ENCODE measurements around the gene ETV2. TPM values are rescaled to one million over a fixed set of nuclear protein-coding genes. Genes with fewer than 3 reads are reported as not detected.
"Not testable (repeated sequence)": the region's sequence is repeated elsewhere in the genome, so short reads cannot be mapped to it uniquely, and the experiment has no call there.

ETV2 gene
- total RNA-seq, 2 experiments from 2014 or later = 2.0 to 2.1 TPM

- CTCF ChIA-PET, POLR2A ChIA-PET: not testable (repeated sequence)
Observed at GRCh38 chr19:35691106-35691505, 49.6 kb downstream of the ETV2 start.

- POLR2A ChIA-PET = no interaction called here
- CTCF ChIA-PET = interaction anchor here (0.6 to 2.2 kb wide), 7 partner anchors 11 to 369 kb away, joined by 3 to 9 read pairs (median 6); partner anchors contain the start of gene LIN37
Observed at GRCh38 chr19:35692010-35692409, 50.5 kb downstream of the ETV2 start.

- CTCF ChIA-PET = interaction anchor here (0.7 to 2.2 kb wide), 10 partner anchors 9 to 197 kb away, joined by 3 to 9 read pairs (median 6); partner anchors contain the start of gene LIN37
- POLR2A ChIA-PET = no interaction called here
Observed at GRCh38 chr19:35693422-35693821, 51.9 kb downstream of the ETV2 start.

- POLR2A ChIA-PET = interaction anchor here (0.6 to 0.7 kb wide), 2 partner anchors 28 to 192 kb away, joined by 3 to 4 read pairs; no protein-coding TSS in a partner anchor
- CTCF ChIA-PET = interaction anchor here (0.6 to 2.8 kb wide), 20 partner anchors 8 to 181 kb away, joined by 3 to 35 read pairs (median 4); partner anchors contain the start of genes IGFLR1, KIRREL2, LIN37 and PSENEN
Observed at GRCh38 chr19:35693835-35694599, 52.5 kb downstream of the ETV2 start.

Other genes with a start within 250 kb of the ETV2 start
- not detected for gene FFAR2, start 193.5 kb upstream of the ETV2 start, total RNA-seq
- gene KRTDAP, start 151.3 kb upstream of the ETV2 start, total RNA-seq = not detected
- gene DMKN, start 128.1 kb upstream of the ETV2 start, total RNA-seq = 1 to 10 TPM in 1 of 2 experiments, under 1 TPM in 1; 0.65 to 2.0 TPM
- gene SBSN, start 113.4 kb upstream of the ETV2 start, total RNA-seq = not detected
- gene GAPDHS, start 108.3 kb upstream of the ETV2 start, total RNA-seq = not detected
- gene TMEM147, start 96.1 kb upstream of the ETV2 start, total RNA-seq = 100 to 1,000 TPM; 106 to 110 TPM
- gene ATP4A, start 78.1 kb upstream of the ETV2 start, total RNA-seq = not detected
- not detected for gene PMIS2, start 55.6 kb upstream of the ETV2 start, total RNA-seq
- 10 to 100 TPM; 38.8 to 40.9 TPM for gene HAUS5, start 29.0 kb upstream of the ETV2 start, total RNA-seq
- 100 to 1,000 TPM; 102 to 104 TPM for gene RBM42, start 12.7 kb upstream of the ETV2 start, total RNA-seq
- gene COX6B1, start 6.6 kb downstream of the ETV2 start, total RNA-seq = 100 to 1,000 TPM; 426 to 431 TPM
- under 1 TPM; 0.23 to 0.38 TPM for gene UPK1A, start 24.8 kb downstream of the ETV2 start, total RNA-seq
- gene ZBTB32, start 62.8 kb downstream of the ETV2 start, total RNA-seq = 100 to 1,000 TPM; 278 to 282 TPM
- gene KMT2B, start 76.3 kb downstream of the ETV2 start, total RNA-seq = 10 to 100 TPM; 52.0 to 53.1 TPM
- 10 to 100 TPM; 82.6 to 85.6 TPM for gene IGFLR1, start 100.7 kb downstream of the ETV2 start, total RNA-seq
- gene U2AF1L4, start 103.7 kb downstream of the ETV2 start, total RNA-seq = 10 to 100 TPM; 24.9 to 26.6 TPM
- gene PSENEN, start 103.9 kb downstream of the ETV2 start, total RNA-seq = 10 to 100 TPM; 50.8 to 53.4 TPM
- gene LIN37, start 106.8 kb downstream of the ETV2 start, total RNA-seq = 10 to 100 TPM in 1 of 2 experiments, 1 to 10 TPM in 1; 7.3 to 10.5 TPM
- gene HSPB6, start 115.3 kb downstream of the ETV2 start, total RNA-seq = under 1 TPM in 1 of 2 experiments, not detected in 1; 0.21 TPM
- 10 to 100 TPM; 33.7 to 37.0 TPM for gene PROSER3, start 116.4 kb downstream of the ETV2 start, total RNA-seq
- gene ARHGAP33, start 133.8 kb downstream of the ETV2 start, total RNA-seq = 10 to 100 TPM; 12.0 to 16.5 TPM
- gene PRODH2, start 171.1 kb downstream of the ETV2 start, total RNA-seq = not detected
- not detected for gene NPHS1, start 210.8 kb downstream of the ETV2 start, total RNA-seq
- gene KIRREL2, start 215.2 kb downstream of the ETV2 start, total RNA-seq = 1 to 10 TPM; 1.0 TPM
- gene APLP1, start 226.8 kb downstream of the ETV2 start, total RNA-seq = 1 to 10 TPM in 1 of 2 experiments, under 1 TPM in 1; 0.61 to 1.7 TPM